Fibroblast of upper back skin (primary cell): Measurements from ENCODE around the gene THBS4.

Experiments
- DNase-seq: peaks from one replicate; pipeline ENCODE4 v3.0.0-alpha.2; 2013

THBS4 gene

GRCh38 chr5:80048084-80048780 lies 13.1 kb downstream of the THBS4 start:
- DNase-seq, result no peak

GRCh38 chr5:80052464-80052863 lies 17.3 kb downstream of the THBS4 start:
- DNase-seq, result no peak

- DNase-seq, result peak; percentile 60
Observed at GRCh38 chr5:80054682-80055081, 19.5 kb downstream of the THBS4 start.

GRCh38 chr5:80055491-80056170 lies 20.5 kb downstream of the THBS4 start:
- DNase-seq, result no peak

GRCh38 chr5:80057099-80057498 lies 22.0 kb downstream of the THBS4 start:
- no peak for DNase-seq

DNA sequence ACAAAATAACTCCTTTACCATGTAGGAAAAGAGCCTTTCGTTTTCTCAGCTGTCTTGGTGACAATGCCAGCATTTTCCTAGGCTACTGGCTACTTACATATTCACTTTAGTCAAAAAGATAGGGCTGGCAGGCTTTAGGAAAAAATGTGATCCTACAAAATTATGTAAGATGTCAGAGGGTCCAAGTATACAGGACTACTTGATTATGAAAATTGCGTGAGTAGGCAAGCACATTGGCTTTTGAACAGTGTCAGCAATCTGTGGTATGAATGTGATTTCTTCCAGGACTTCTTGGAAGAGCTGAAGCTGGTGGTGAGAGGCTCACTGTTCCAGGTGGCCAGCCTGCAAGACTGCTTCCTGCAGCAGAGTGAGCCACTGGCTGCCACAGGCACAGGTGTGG lies 22.8 kb downstream of the THBS4 start:
- DNase-seq, result no peak

DNA sequence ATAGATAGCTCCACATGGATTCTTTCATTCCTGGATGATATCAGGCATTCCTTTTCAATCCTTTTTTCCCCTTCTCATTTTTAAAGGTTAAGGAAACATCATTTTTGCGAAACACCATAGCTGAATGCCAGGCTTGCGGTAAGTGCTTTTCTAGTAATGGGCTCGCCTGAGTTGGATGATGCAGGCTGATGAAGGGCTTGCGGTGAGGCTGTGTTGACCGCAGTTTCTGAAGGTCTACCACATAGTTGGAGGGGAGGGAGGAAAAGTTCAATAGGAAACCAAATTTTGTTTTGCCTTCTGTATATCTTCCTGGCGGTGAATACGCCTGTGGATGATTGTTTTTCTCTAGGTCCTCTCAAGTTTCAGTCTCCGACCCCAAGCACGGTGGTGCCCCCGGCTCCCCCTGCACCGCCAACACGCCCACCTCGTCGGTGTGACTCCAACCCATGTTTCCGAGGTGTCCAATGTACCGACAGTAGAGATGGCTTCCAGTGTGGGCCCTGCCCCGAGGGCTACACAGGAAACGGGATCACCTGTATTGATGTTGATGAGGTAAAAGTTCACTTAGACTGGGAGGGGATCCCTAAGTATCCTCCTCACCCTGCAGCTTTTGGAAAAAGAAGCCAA lies 24.3 kb downstream of the THBS4 start:
- no peak for DNase-seq

GRCh38 chr5:80060966-80061365 lies 25.8 kb downstream of the THBS4 start:
- DNase-seq, result peak; percentile 21

- DNase-seq, result no peak
Observed at GRCh38 chr5:80061547-80061946, 26.4 kb downstream of the THBS4 start.

- peak; percentile 54 for DNase-seq
Observed at GRCh38 chr5:80064124-80064523, 29.0 kb downstream of the THBS4 start.

- no peak for DNase-seq
Observed at GRCh38 chr5:80067016-80067415, 31.9 kb downstream of the THBS4 start.

DNA sequence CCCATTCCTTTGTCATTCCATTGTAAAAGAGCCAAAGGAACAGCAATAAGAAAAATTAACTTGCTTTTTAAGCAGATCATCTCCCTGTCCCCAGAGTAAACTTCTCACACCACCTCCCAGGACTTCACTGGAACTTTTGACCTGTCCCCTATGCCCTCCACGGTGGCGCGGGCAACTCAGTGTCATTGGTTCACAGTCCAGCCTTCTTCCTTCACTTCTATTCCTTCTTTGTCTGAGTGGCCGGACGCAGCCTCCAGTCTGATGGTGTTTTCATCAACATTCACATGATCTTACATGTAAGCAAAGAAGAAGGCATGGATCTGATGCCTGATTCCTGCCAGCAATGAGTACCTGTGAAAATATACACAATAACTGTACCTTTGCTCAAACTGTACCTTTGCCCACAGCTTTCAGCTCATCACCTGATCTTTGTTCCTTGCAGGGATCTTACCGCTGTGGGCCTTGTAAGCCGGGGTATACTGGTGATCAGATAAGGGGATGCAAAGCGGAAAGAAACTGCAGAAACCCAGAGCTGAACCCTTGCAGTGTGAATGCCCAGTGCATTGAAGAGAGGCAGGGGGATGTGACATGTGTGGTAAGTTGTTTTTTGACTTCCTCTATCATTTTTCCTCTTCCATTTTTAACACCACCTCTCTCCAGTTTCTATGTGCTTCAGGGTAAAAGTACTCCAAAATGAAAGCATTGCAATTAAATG lies 32.5 kb downstream of the THBS4 start:
- no peak for DNase-seq

DNA sequence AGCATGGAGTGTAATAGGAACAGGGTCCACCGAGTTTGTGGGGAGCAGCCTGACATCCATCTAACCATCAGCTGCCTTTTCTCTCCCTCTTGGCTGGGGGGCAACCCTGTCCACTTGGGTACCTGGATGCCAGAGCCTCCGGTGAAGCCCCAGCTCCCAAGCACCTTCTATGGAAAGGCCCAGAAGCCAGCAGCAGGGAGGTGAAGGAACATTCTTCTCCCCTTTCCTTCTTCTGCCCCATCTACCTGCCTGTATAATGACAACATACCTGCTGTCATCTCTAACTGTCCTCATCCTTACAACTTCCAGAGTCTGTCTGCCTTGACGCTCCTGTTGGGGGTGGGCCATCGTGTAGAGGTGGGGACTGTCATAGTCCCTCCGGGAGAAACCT lies 33.1 kb downstream of the THBS4 start:
- DNase-seq, result no peak

DNA sequence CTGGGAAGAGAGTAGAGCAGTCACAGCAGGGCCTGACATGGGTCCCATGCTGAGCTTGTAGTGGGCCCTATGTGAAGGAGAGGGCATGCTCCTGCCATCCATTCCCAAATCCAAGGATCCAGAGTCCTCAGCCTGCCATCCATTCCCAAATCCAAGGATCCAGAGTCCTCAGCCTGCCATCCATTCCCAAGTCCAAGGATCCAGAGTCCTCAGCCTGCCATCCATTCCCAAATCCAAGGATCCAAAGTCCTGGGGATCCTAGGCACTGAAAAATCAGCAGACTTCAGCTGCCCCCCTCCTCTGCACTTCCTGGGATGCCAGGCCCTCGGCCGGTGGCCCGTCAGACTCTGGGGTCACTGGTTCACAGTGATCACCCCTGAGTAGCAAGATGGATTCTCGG lies 33.6 kb downstream of the THBS4 start:
- DNase-seq, result no peak

DNA sequence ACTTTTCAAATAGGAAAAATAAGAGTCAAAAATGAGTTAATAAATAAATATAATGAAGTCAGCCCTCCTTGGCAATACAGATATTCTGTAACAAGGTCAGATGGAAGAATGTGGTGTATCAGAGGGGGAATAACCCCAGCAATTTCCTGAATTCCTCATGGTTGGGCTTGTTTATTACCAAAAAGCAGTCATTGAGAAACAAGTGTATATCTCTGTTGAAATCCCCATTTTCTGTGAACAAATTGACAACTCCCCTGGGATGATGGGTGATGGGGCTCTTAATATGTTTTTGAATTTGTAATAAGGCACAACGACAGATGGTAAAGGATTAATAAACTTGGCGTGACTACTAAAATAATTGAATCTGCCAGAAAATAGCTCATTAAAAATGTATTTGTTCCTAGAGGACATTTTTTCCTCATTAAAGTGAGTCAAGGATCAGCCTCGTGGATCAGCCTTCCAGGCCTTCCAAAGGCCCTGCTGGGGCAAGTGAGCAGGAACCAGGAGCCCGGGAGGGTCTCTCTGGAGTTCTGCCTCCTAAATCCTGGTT lies 34.2 kb downstream of the THBS4 start:
- no peak for DNase-seq

DNA sequence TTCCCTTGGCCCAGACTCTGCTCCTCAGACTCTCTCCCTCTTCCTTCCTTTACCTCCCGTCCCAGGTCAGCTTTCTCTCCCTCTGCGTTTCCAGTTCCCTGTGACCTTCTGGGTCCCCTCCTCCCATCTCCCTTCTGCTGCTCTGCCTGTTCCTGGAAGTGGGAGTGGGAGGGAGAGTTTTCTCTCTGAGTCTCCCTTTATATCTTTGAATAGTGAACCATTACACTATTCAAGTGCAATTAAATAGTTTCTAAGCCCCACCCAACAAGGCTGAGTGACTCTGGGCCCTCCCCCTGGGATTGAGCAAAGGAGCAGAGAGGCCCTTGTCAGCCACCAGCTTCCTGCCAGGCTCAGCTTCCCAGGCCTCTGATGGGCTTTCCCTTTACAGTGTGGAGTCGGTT lies 34.8 kb downstream of the THBS4 start:
- DNase-seq, result no peak

GRCh38 chr5:80070338-80071056 lies 35.3 kb downstream of the THBS4 start:
- DNase-seq, result peak; percentile 55

- DNase-seq, result no peak
Observed at GRCh38 chr5:80071510-80072021, 36.4 kb downstream of the THBS4 start.

GRCh38 chr5:80072103-80073073 lies 37.2 kb downstream of the THBS4 start:
- DNase-seq, result peak; percentile 13

DNA sequence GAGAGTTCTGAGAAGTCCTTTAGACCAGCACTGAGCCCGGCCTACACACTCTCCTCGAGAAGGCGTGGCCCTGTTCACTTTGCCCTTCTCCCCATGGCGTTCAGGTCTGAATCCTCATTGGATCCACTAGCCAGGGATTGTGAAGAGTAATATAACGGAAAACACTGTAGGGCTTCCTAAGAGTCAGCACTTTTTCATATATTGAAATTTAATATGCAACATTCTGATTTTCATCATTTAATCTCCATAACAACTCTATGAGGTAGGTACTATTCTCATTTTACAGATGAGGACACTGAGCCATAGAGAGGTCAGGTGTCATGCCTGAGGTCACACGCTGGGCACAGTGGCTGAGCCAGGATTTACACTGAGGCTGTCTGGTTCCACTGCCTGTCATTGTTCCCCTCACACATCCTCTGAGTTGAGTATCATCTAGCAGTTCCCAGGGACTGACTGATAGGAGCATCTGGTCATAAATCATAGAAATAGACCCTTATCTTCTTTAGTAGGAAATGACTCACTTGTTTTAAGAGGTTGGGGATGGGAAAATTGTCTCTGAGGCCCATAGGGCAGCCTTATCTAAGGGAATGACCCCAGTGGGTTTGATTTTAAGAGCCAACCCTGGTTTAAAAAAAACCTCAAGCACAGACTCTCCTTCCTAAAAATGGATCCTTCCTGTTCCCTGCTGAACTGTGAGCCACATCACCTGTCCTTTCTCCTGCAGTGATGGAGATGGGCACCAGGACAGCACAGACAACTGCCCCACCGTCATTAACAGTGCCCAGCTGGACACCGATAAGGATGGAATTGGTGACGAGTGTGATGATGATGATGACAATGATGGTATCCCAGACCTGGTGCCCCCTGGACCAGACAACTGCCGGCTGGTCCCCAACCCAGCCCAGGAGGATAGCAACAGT lies 41.2 kb downstream of the THBS4 start:
- no peak for DNase-seq
